H1 (cell line): ENCODE measurements around the gene CACFD1. TPM values are rescaled to one million over a fixed set of nuclear protein-coding genes. Genes with fewer than 3 reads are reported as not detected.
A peak's percentile ranks its signal among the peaks of the same experiment; 100 is the strongest.

Source experiments
- CTCF ChIA-PET: fragments of 300-600 bp; sonication (Branson Sonifier 250); formaldehyde crosslinking; loops from one replicate; lab custom pipeline; 2021; ENCODE audit not compliant: partially characterized antibody; lab: Charles Lee
- POLR2A ChIA-PET: fragments of 300-600 bp; sonication (Branson Sonifier 250); formaldehyde crosslinking; loops from one replicate; lab custom pipeline; 2021; ENCODE audit warnings: inconsistent platforms; ENCODE audit not compliant: partially characterized antibody; lab: Charles Lee
- DNase-seq, 2 experiments: peaks; one replicate each; pipeline versions ENCODE4 v3.0.0 to v3.0.0-alpha.2; 2010 to 2022; ENCODE audit warnings: low spot score in 2 of 2, low read depth in 1 of 2, mixed read lengths in 1 of 2
- FAIRE-seq: peaks from 2 replicates; lab custom pipeline; 2011; peaks lifted over from hg19 to GRCh38; lab: Jason Lieb, UNC
- H2AFZ ChIP-seq: 2 replicates; pipeline ENCODE4 v1.8.1; 2012; ENCODE audit warnings: low read length, inconsistent platforms
- H2AK5ac ChIP-seq: 2 replicates; pipeline ENCODE4 v1.6.1; 2013; ENCODE audit warnings: low read depth, low read length
- H2BK120ac ChIP-seq: replicated peaks from 2 replicates; pipeline ENCODE3; 2013; ENCODE audit warnings: low read depth, low read length, inconsistent platforms
- H2BK12ac ChIP-seq: 2 replicates; pipeline ENCODE4 v1.6.1; 2013; ENCODE audit warnings: low read depth, low read length
- H2BK15ac ChIP-seq: 2 replicates; pipeline ENCODE4 v1.6.1; 2013; ENCODE audit warnings: low read length
- H2BK20ac ChIP-seq: 2 replicates; pipeline ENCODE4 v1.6.1; 2013; ENCODE audit warnings: low read length
- H2BK5ac ChIP-seq: 2 replicates; pipeline ENCODE4 v1.6.1; 2013; ENCODE audit warnings: low read depth, low read length
- H3K14ac ChIP-seq: 2 replicates; pipeline ENCODE4 v1.6.1; 2013; ENCODE audit warnings: inconsistent platforms; ENCODE audit not compliant: insufficient read length
- H3K18ac ChIP-seq: 2 replicates; pipeline ENCODE4 v1.6.1; 2013; ENCODE audit warnings: low read length; ENCODE audit errors: extremely low read depth
- H3K23ac ChIP-seq: 2 replicates; pipeline ENCODE4 v1.6.1; 2013; ENCODE audit warnings: inconsistent platforms; ENCODE audit not compliant: insufficient read length
- H3K23me2 ChIP-seq: 2 replicates; pipeline ENCODE4 v1.6.1; 2013; ENCODE audit warnings: low read depth, low read length
- H3K27ac ChIP-seq: 2 replicates; pipeline ENCODE4 v1.6.1; 2011; ENCODE audit warnings: low read depth, low read length, inconsistent platforms
- H3K27me3 ChIP-seq, 4 experiments: replicated peaks in 1 of 4; 1 replicate in 1 of 4; 2 replicates in 3 of 4; pipeline versions ENCODE4 v1.6.1 to v1.8.1; 2011 to 2013; ENCODE audit warnings: low read length in 3 of 4, mild to moderate bottlenecking in 3 of 4, inconsistent platforms in 2 of 4, mixed read lengths in 2 of 4, moderate library complexity in 1 of 4; ENCODE audit not compliant: control insufficient read depth in 3 of 4, insufficient read depth in 3 of 4; ENCODE audit errors: extremely low read depth in 1 of 4
- H3K36me3 ChIP-seq, 4 experiments: 2 replicates each; pipeline versions ENCODE4 v1.6.1 to v1.8.1; 2011 to 2013; ENCODE audit warnings: mild to moderate bottlenecking in 4 of 4, low read length in 3 of 4, moderate library complexity in 2 of 4, control low read depth in 1 of 4, inconsistent platforms in 1 of 4; ENCODE audit not compliant: insufficient read depth in 4 of 4, control insufficient read depth in 2 of 4
- H3K4ac ChIP-seq: replicated peaks from 2 replicates; pipeline ENCODE3; 2013; ENCODE audit warnings: low read length, low read depth, mixed read lengths, inconsistent platforms; ENCODE audit not compliant: insufficient read length
- H3K4me1 ChIP-seq, 4 experiments: replicated peaks in 1 of 4; 1 replicate in 1 of 4; 2 replicates in 3 of 4; pipeline versions ENCODE4 v1.6.1 to v1.8.1; 2011 to 2013; ENCODE audit warnings: low read length in 3 of 4, inconsistent platforms in 2 of 4, mixed read lengths in 1 of 4; ENCODE audit not compliant: insufficient read depth in 4 of 4, control insufficient read depth in 3 of 4
- H3K4me2 ChIP-seq, 2 experiments: 2 replicates each; pipeline versions ENCODE4 v1.6.1 to v1.8.1; 2011 to 2013; ENCODE audit warnings: low read depth in 2 of 2, low read length in 2 of 2, control low read depth in 1 of 2, inconsistent platforms in 1 of 2, mild to moderate bottlenecking in 1 of 2; ENCODE audit not compliant: insufficient read depth in 1 of 2
- H3K4me3 ChIP-seq, 4 experiments: fragments of 200-600, 300-600 bp in 1 of 4; sonication (generic), shearing (Covaris generic), sonication (Bioruptor Twin) in 1 of 4; 2 replicates each; pipeline versions ENCODE4 v1.5.1 to v1.8.1; 2011 to 2016; ENCODE audit warnings: low read length in 4 of 4, low read depth in 3 of 4, control low read depth in 2 of 4, inconsistent platforms in 2 of 4, mild to moderate bottlenecking in 2 of 4, mixed read lengths in 1 of 4, moderate library complexity in 1 of 4; ENCODE audit not compliant: insufficient read depth in 2 of 4; ENCODE audit errors: extremely low read depth in 1 of 4
- H3K56ac ChIP-seq: replicated peaks from 2 replicates; pipeline ENCODE3; 2013; ENCODE audit warnings: low read depth, mild to moderate bottlenecking, mixed read lengths, low read length, inconsistent platforms; ENCODE audit not compliant: insufficient read length
- H3K79me1 ChIP-seq: 2 replicates; pipeline ENCODE4 v1.6.1; 2013; ENCODE audit warnings: low read depth, low read length, control low read depth
- H3K79me2 ChIP-seq, 2 experiments: 2 replicates each; pipeline versions ENCODE4 v1.6.1 to v1.8.1; 2012 to 2013; ENCODE audit warnings: low read length in 2 of 2, mild to moderate bottlenecking in 2 of 2, inconsistent platforms in 1 of 2; ENCODE audit not compliant: insufficient read depth in 2 of 2, control insufficient read depth in 1 of 2
- H3K9ac ChIP-seq, 4 experiments: replicated peaks in 1 of 4; 1 replicate in 1 of 4; 2 replicates in 3 of 4; pipeline versions ENCODE4 v1.6.1 to v1.8.1; 2011 to 2013; ENCODE audit warnings: low read depth in 3 of 4, low read length in 3 of 4, control low read depth in 2 of 4, mild to moderate bottlenecking in 2 of 4, moderate library complexity in 2 of 4, inconsistent platforms in 1 of 4; ENCODE audit errors: extremely low read depth in 1 of 4
- H3K9me3 ChIP-seq, 2 experiments: 2 replicates each; pipeline versions ENCODE4 v1.6.1 to v1.8.1; 2012 to 2013; ENCODE audit warnings: mild to moderate bottlenecking in 2 of 2, moderate library complexity in 2 of 2, control low read depth in 1 of 2, inconsistent platforms in 1 of 2, low read depth in 1 of 2, low read length in 1 of 2, mixed read lengths in 1 of 2; ENCODE audit not compliant: insufficient read depth in 2 of 2
- H4K20me1 ChIP-seq, 2 experiments: replicated peaks in 1 of 2; 2 replicates each; pipeline versions ENCODE3 to v1.8.1; 2011 to 2013; ENCODE audit warnings: inconsistent platforms in 2 of 2, low read length in 2 of 2, mild to moderate bottlenecking in 1 of 2; ENCODE audit not compliant: insufficient read depth in 2 of 2, control insufficient read depth in 1 of 2
- H4K5ac ChIP-seq: 2 replicates; pipeline ENCODE4 v1.6.1; 2013; ENCODE audit warnings: low read length, low read depth, mixed read lengths, inconsistent platforms; ENCODE audit not compliant: insufficient read length
- H4K8ac ChIP-seq: 2 replicates; pipeline ENCODE4 v1.8.0; 2013; ENCODE audit warnings: mild to moderate bottlenecking, moderate library complexity, low read length, inconsistent platforms; ENCODE audit not compliant: insufficient read depth; ENCODE audit errors: extremely low read depth
- H4K91ac ChIP-seq: replicated peaks from 2 replicates; pipeline ENCODE3; 2013; ENCODE audit warnings: low read length, mixed read lengths, inconsistent platforms; ENCODE audit not compliant: insufficient read length
- CBX8 ChIP-seq: fragments of 300-800, 300-1000 bp; sonication (generic); IDR thresholded peaks from 2 replicates; pipeline ENCODE4 v1.7.1; 2016; ENCODE audit warnings: low read depth, low read length, borderline replicate concordance
- EGR1 ChIP-seq: IDR thresholded peaks from 2 replicates; pipeline ENCODE4 v1.6.1; 2011; ENCODE audit warnings: low read depth, low read length, borderline replicate concordance
- GABPA ChIP-seq: IDR thresholded peaks from 2 replicates; pipeline ENCODE4 v1.6.1; 2011; ENCODE audit warnings: mild to moderate bottlenecking, low read length, moderate library complexity, borderline replicate concordance; ENCODE audit not compliant: insufficient read depth
- GTF2F1 ChIP-seq: IDR thresholded peaks from 2 replicates; pipeline ENCODE4 v1.6.1; 2012; ENCODE audit warnings: low read depth, low read length, improper control_type of control experiment, borderline replicate concordance
- POLR2AphosphoS5 ChIP-seq: IDR thresholded peaks from 2 replicates; pipeline ENCODE4 v1.6.1; 2011; ENCODE audit warnings: low read depth, low read length
- WGBS, 2 experiments: shearing (Covaris generic) in 1 of 2; methylation state at CpG; one replicate each; pipeline versions ENCODE4 v1.1.6 to v1.1.7; 2013 to 2015; ENCODE audit warnings: low lambda C conversion rate in 2 of 2, mixed read lengths in 2 of 2, inconsistent platforms in 1 of 2, low coverage in 1 of 2, missing lambda C conversion rate in 1 of 2; ENCODE audit not compliant: insufficient replicate concordance in 2 of 2, insufficient coverage in 1 of 2, insufficient read length in 1 of 2; ENCODE audit errors: extremely low coverage in 1 of 2, missing lambda C conversion rate in 1 of 2; 5-methylcytosine and 5-hydroxymethylcytosine counted together
- polyA plus RNA-seq, 7 experiments: library from polyadenylated mRNA; depleted of rRNA in 3 of 7; stranded (reverse) in 5 of 7; unstranded in 2 of 7; fragments of >200 nt in 5 of 7; fragments of 200-250 nt in 2 of 7; gene quantifications; 1 replicate in 5 of 7; 2 replicates in 1 of 7; 4 replicates in 1 of 7; pipeline versions ENCODE4 v1.2.1 to v1.2.3, GENCODE V29; 2011 to 2013; ENCODE audit warnings: missing spikeins in 2 of 7, mixed read lengths in 2 of 7
- total RNA-seq: library from RNA; stranded (reverse); fragmentation: NEBNext Ultra II Directional; extraction: Animal tissue kit (Norgen Biotek cat#: 25700); gene quantifications from 2 replicates; pipeline ENCODE4 v1.2.1, GENCODE V29; 2021
- TF ChIP-seq, protein P1 (sequence below): IDR thresholded peaks from 2 replicates; pipeline ENCODE4 v1.6.1; 2012; ENCODE audit warnings: low read length, inconsistent platforms
- TF ChIP-seq, protein P2 (sequence below): IDR thresholded peaks from 2 replicates; pipeline ENCODE4 v1.6.1; 2011; ENCODE audit warnings: low read depth, mild to moderate bottlenecking, low read length; ENCODE audit not compliant: insufficient read depth

The CACFD1 gene
- total and polyA plus RNA-seq, 2 of the 8 experiments (the other 6 are each of a cell fraction or from before 2014, with no cell fraction given): 13.4 to 15.5 TPM

DNA sequence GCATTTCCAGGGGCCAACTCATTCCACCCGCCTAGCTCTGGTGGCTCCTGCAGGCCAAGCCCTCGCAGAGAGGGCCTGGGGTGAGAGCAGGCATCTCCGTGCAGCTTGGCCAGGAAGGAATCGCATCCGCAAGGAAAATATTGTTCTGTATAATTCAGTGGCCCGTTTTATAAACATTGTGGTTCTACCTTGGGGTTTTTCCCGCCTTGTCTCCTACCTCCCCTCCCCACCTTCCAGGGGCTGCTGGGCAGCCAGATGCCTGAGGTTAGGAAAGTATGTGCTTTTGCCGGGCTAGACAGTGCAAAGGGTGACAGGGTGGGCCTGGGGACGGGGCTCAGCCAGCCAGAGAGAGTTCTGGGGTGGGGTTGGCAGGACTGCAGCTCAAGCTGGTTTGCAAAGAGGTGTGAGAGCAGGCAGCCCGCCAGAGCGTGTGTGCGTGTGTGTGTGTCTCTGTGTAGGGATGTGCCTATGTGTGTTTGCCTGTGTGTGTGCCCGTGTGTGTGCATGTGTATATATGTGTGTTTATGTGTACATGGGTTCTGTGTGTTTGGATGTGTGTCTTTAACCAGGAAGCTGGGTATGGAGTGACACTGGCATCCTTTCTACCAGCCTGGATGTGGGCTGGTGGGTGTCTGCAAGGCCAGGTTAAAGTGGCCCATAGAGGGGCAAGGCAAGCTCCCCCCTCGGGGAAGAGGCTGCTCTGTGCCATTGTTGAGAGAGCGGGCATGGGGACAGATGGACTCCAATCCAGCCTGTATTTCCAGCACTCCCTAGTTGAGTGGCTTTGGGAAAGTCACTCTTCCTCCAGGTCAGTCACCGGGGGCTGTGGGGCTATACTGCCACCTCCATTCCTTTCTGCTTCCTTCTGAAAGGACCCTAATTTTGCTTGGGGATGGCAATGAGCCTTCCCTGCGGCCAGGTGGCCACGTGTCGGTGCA lies 29.7 kb downstream of the CACFD1 start:
- Histone ChIP-seq H4K5ac (no peak overlapping the region), H3K4me1 (no peaks in the 10 kb centered on the region; a peak in 2 of 7 replicates), H3K56ac (no peak overlapping the region), H2BK12ac (no peak overlapping the region), H3K18ac (no peak overlapping the region), H4K20me1 (peaks cover 2% of the 10 kb centered on the region in 2 experiments), H4K8ac (peak overlapping the region; percentile 28; the same call in 1 of the 2 replicates), H2BK120ac (no peak overlapping the region), H3K4me2 (no peak overlapping the region), H3K14ac (no peak overlapping the region), H3K79me2 (no peaks in the 10 kb centered on the region), H3K9ac (no peak overlapping the region; a peak in 1 of 7 replicates), H3K9me3 (no peaks in the 10 kb centered on the region), H2AK5ac (no peak overlapping the region), H2BK5ac (0 out of 2 replicates have a peak overlapping the region, but pooled peaks have one; percentile 16), H3K23ac (no peak overlapping the region), H3K27ac (no peak overlapping the region), H2AFZ (no peak overlapping the region), H3K4me3 (no peak overlapping the region), H3K79me1 (no peaks in the 10 kb centered on the region), H3K27me3 (no peaks in the 10 kb centered on the region), H2BK20ac (no peak overlapping the region), H3K4ac (no peak overlapping the region), H3K23me2 (no peaks in the 10 kb centered on the region; the same call in 1 of the 2 replicates), H2BK15ac (no peak overlapping the region), H3K36me3 (no peaks in the 10 kb centered on the region), H4K91ac (no peak overlapping the region)
- CTCF ChIA-PET: interaction anchor here (0.9 to 2.7 kb wide), 6 partner anchors 12 to 238 kb away, joined by 3 to 7 read pairs (median 4); no protein-coding TSS in a partner anchor
- POLR2A ChIA-PET: interaction anchor here (1.2 to 1.7 kb wide), 2 partner anchors 15 to 139 kb away, joined by 3 to 8 read pairs; no protein-coding TSS in a partner anchor
- no peak for DNase-seq
- 92% methylated on average over 19 of the region's 19 CpGs; no CpG with 5 or more reads in 1 of the 2 experiments for WGBS, 2 experiments
- no peak for FAIRE-seq
- TF ChIP-seq GABPA: no peak
- TF ChIP-seq, protein P1, sequence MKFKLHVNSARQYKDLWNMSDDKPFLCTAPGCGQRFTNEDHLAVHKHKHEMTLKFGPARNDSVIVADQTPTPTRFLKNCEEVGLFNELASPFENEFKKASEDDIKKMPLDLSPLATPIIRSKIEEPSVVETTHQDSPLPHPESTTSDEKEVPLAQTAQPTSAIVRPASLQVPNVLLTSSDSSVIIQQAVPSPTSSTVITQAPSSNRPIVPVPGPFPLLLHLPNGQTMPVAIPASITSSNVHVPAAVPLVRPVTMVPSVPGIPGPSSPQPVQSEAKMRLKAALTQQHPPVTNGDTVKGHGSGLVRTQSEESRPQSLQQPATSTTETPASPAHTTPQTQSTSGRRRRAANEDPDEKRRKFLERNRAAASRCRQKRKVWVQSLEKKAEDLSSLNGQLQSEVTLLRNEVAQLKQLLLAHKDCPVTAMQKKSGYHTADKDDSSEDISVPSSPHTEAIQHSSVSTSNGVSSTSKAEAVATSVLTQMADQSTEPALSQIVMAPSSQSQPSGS: no peak
- TF ChIP-seq, protein P2, sequence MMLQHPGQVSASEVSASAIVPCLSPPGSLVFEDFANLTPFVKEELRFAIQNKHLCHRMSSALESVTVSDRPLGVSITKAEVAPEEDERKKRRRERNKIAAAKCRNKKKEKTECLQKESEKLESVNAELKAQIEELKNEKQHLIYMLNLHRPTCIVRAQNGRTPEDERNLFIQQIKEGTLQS: no peak
- no peak for TF ChIP-seq EGR1
- TF ChIP-seq CBX8: no peak
- TF ChIP-seq GTF2F1: no peak
- TF ChIP-seq POLR2AphosphoS5: no peak
